GM21619 (cell line): ENCODE results near the gene CCL8.

Experiments
- ATAC-seq: cut with Tn5 transposase; IDR thresholded peaks from one replicate; pipeline ENCODE4 v1.9.1; 2021; ENCODE audit not compliant: unreplicated experiment

The CCL8 gene

GRCh38 chr17:34366529-34367107 is 47.4 kb downstream of the CCL8 start:
- ATAC-seq: no peak

GRCh38 chr17:34367486-34368195 is 48.4 kb downstream of the CCL8 start:
- no peak for ATAC-seq

- ATAC-seq: no peak
These were observed 49.1 kb downstream of the CCL8 start for GRCh38 chr17:34368196-34368945.

GRCh38 chr17:34368946-34369500 is 49.8 kb downstream of the CCL8 start:
- ATAC-seq: no peak

GRCh38 chr17:34369571-34369970 is 50.3 kb downstream of the CCL8 start:
- no peak for ATAC-seq

- no peak for ATAC-seq
These were observed 51.3 kb downstream of the CCL8 start for GRCh38 chr17:34370376-34370996.

- ATAC-seq: no peak
These were observed 51.8 kb downstream of the CCL8 start for GRCh38 chr17:34370997-34371395.
